Measurements from ENCODE around the gene OR2AJ1. TPM values are rescaled to one million over a fixed set of nuclear protein-coding genes. Genes with fewer than 3 reads are reported as not detected.

Gene OR2AJ1
- total RNA-seq, result not detected

GRCh38 chr1:247924868-247925267 is at the start of gene OR2AJ1:
Gene OR2AJ1 (plus strand): TSS chr1:247924889. CDS start chr1:247933769, 8,880 bp downstream.
- Histone ChIP-seq H3K27ac (replicated peaks in 1 of 4) (no peak within 1 kb of the TSS), H3K9me3 (no peaks in the 10 kb centered on the region), H3K27me3 (no peaks in the 10 kb centered on the region), H3K4me1 (no peaks in the 10 kb centered on the region), H3K36me3 (no peaks in the 10 kb centered on the region), H3K4me3 (no peak within 1 kb of the TSS)
- intact Hi-C loops (cut with DNase I), result no loop called here
- TF ChIP-seq POLR2A (IDR thresholded peaks at IDR 0.05; ENCODE audit: low read depth) (no peak), POLR2AphosphoS5 (IDR thresholded peaks at IDR 0.05) (no peak), EP300 (IDR thresholded peaks at IDR 0.05) (no peak), CTCF (IDR thresholded peaks at IDR 0.05) (no peak)
- 83% methylated on average over 9 of the region's 9 CpGs for WGBS
- no peak for DNase-seq (ENCODE audit: extremely low spot score)

- Histone ChIP-seq H3K27me3 (no peaks in the 10 kb centered on the region), H3K9me3 (no peaks in the 10 kb centered on the region), H3K4me1 (no peaks in the 10 kb centered on the region), H3K27ac (replicated peaks in 1 of 4) (no peak overlapping the region), H3K36me3 (peaks cover 0 to 3% (median 0%) of the 10 kb centered on the region in 4 donors), H3K4me3 (no peak overlapping the region)
- no peak for DNase-seq (ENCODE audit: extremely low spot score)
- WGBS, result 82% methylated on average over 5 of the region's 9 CpGs
- no peak for TF ChIP-seq EP300 (IDR thresholded peaks at IDR 0.05)
- TF ChIP-seq POLR2AphosphoS5 (IDR thresholded peaks at IDR 0.05), result no peak
- no peak for TF ChIP-seq CTCF (IDR thresholded peaks at IDR 0.05)
- no peak for TF ChIP-seq POLR2A (IDR thresholded peaks at IDR 0.05; ENCODE audit: low read depth)
- intact Hi-C loops (cut with DNase I), result no loop called here
These were observed 41.3 kb upstream of the OR2AJ1 start for GRCh38 chr1:247883346-247883745.

- no peak overlapping the region for H3K4me3 ChIP-seq
- H3K36me3 ChIP-seq, result peaks cover 0 to 3% (median 0%) of the 10 kb centered on the region in 4 donors
- WGBS, result 87% methylated on average over 10 of the region's 10 CpGs
- intact Hi-C loops (cut with DNase I), result no loop called here
- no peaks in the 10 kb centered on the region for H3K27me3 ChIP-seq
- peak; percentile 53 for DNase-seq (ENCODE audit: extremely low spot score)
- H3K4me1 ChIP-seq, result no peaks in the 10 kb centered on the region
- H3K27ac ChIP-seq (replicated peaks in 1 of 4), result no peak overlapping the region
- no peak for TF ChIP-seq POLR2AphosphoS5 (IDR thresholded peaks at IDR 0.05)
- TF ChIP-seq EP300 (IDR thresholded peaks at IDR 0.05), result no peak
- no peaks in the 10 kb centered on the region for H3K9me3 ChIP-seq
These were observed 39.8 kb upstream of the OR2AJ1 start for GRCh38 chr1:247884797-247885413.

- no peaks in the 10 kb centered on the region for H3K36me3 ChIP-seq
- no peaks in the 10 kb centered on the region for H3K4me1 ChIP-seq
- WGBS, result 44% methylated on average over 2 of the region's 2 CpGs
- H3K27ac ChIP-seq (replicated peaks in 1 of 4), result no peak within 1 kb of the TSS
- DNase-seq (ENCODE audit: extremely low spot score), result no peak
- H3K27me3 ChIP-seq, result no peaks in the 10 kb centered on the region
- no peak within 1 kb of the TSS for H3K4me3 ChIP-seq
- no peak for TF ChIP-seq CTCF (IDR thresholded peaks at IDR 0.05)
- no peak for TF ChIP-seq POLR2A (IDR thresholded peaks at IDR 0.05; ENCODE audit: low read depth)
- no peak for TF ChIP-seq POLR2AphosphoS5 (IDR thresholded peaks at IDR 0.05)
- TF ChIP-seq EP300 (IDR thresholded peaks at IDR 0.05), result no peak
- intact Hi-C loops (cut with DNase I), result no loop called here
- H3K9me3 ChIP-seq, result peaks cover 0 to 10% (median 0%) of the 10 kb centered on the region in 4 donors
These were observed 29.5 kb upstream of the OR2AJ1 start, which contains the start of gene OR2W3 for GRCh38 chr1:247895163-247895637. Gene OR2W3 (plus strand): TSS chr1:247895587. CDS start chr1:247895587, 0 bp downstream.

GRCh38 chr1:247895976-247896375 is 28.7 kb upstream of the OR2AJ1 start:
- no peaks in the 10 kb centered on the region for H3K27me3 ChIP-seq
- no peak overlapping the region for H3K4me3 ChIP-seq
- H3K9me3 ChIP-seq, result peaks cover 0 to 10% (median 0%) of the 10 kb centered on the region in 4 donors
- no peaks in the 10 kb centered on the region for H3K4me1 ChIP-seq
- no peak for TF ChIP-seq CTCF (IDR thresholded peaks at IDR 0.05)
- TF ChIP-seq EP300 (IDR thresholded peaks at IDR 0.05), result no peak
- no peak for TF ChIP-seq POLR2A (IDR thresholded peaks at IDR 0.05; ENCODE audit: low read depth)
- no peak for TF ChIP-seq POLR2AphosphoS5 (IDR thresholded peaks at IDR 0.05)
- no peaks in the 10 kb centered on the region for H3K36me3 ChIP-seq
- 84% methylated on average over 8 of the region's 14 CpGs for WGBS
- no peak overlapping the region for H3K27ac ChIP-seq (replicated peaks in 1 of 4)
- intact Hi-C loops (cut with DNase I), result no loop called here
- no peak for DNase-seq (ENCODE audit: extremely low spot score)

Data from esophagus muscularis mucosa (tissue), 4 donors.